Amniotic stem cell (primary cell): ENCODE results near the gene IRF9.
A peak's percentile ranks its signal among the peaks of the same experiment; 100 is the strongest.

ENCODE experiments used
- DNase-seq: peaks from one replicate; lab custom pipeline; 2025; lab: John Stamatoyannopoulos, UW

IRF9 gene

GRCh38 chr14:24177891-24178290 is 16.8 kb downstream of the IRF9 start:
- no peak for DNase-seq

- DNase-seq = no peak
Measured at GRCh38 chr14:24178399-24179178, 17.5 kb downstream of the IRF9 start.

GRCh38 chr14:24179294-24179960 is 18.4 kb downstream of the IRF9 start:
- no peak for DNase-seq

- DNase-seq = peak; percentile 12
Measured at GRCh38 chr14:24179961-24180796, 19.1 kb downstream of the IRF9 start.

GRCh38 chr14:24181371-24182077 is 20.5 kb downstream of the IRF9 start:
- DNase-seq = no peak

GRCh38 chr14:24182110-24182882 is 21.2 kb downstream of the IRF9 start:
- no peak for DNase-seq

GRCh38 chr14:24183014-24183481 is 22.0 kb downstream of the IRF9 start:
- DNase-seq = no peak

GRCh38 chr14:24184104-24184970 is 23.3 kb downstream of the IRF9 start:
- no peak for DNase-seq

- no peak for DNase-seq
Measured at GRCh38 chr14:24185026-24185425, 24.0 kb downstream of the IRF9 start.

- DNase-seq = no peak
Measured at GRCh38 chr14:24185741-24186140, 24.7 kb downstream of the IRF9 start.

- DNase-seq = no peak
Measured at GRCh38 chr14:24186831-24187538, 25.9 kb downstream of the IRF9 start.

- no peak for DNase-seq
Measured at GRCh38 chr14:24187539-24187915, 26.5 kb downstream of the IRF9 start.

- DNase-seq = peak; percentile 97
Measured at GRCh38 chr14:24188251-24189058, 27.4 kb downstream of the IRF9 start, which contains the start of gene IPO4. TSS of gene IPO4 (minus strand) at chr14:24188816. CDS start at chr14:24188787, 29 bp downstream.

- DNase-seq = no peak
Measured at GRCh38 chr14:24189059-24189375, 28.0 kb downstream of the IRF9 start.

- no peak for DNase-seq
Measured at GRCh38 chr14:24189460-24189859, 28.4 kb downstream of the IRF9 start.

GRCh38 chr14:24190416-24190815 is 29.4 kb downstream of the IRF9 start:
- DNase-seq = no peak

- DNase-seq = no peak
Measured at GRCh38 chr14:24192933-24193332, 31.9 kb downstream of the IRF9 start.

- no peak for DNase-seq
Measured at GRCh38 chr14:24194186-24194872, 33.3 kb downstream of the IRF9 start.
